Brain pericyte (primary cell): ENCODE measurements around the gene GRIK1.

ENCODE experiments used
- DNase-seq: peaks from one replicate; pipeline ENCODE4 v3.0.0-alpha.2; 2012; ENCODE audit warnings: low read depth, low spot score

The GRIK1 gene

GRCh38 chr21:29827647-29828046 lies 112.1 kb downstream of the GRIK1 start:
- no peak for DNase-seq

- DNase-seq: no peak
Observed at GRCh38 chr21:29827236-29827635, 112.6 kb downstream of the GRIK1 start.

GRCh38 chr21:29826386-29826785 lies 113.4 kb downstream of the GRIK1 start:
- no peak for DNase-seq

- DNase-seq: no peak
Observed at GRCh38 chr21:29825936-29826335, 113.9 kb downstream of the GRIK1 start.

- no peak for DNase-seq
Observed at GRCh38 chr21:29825345-29825744, 114.5 kb downstream of the GRIK1 start.

- no peak for DNase-seq
Observed at GRCh38 chr21:29822064-29822463, 117.7 kb downstream of the GRIK1 start.

- DNase-seq: no peak
Observed at GRCh38 chr21:29821230-29821629, 118.6 kb downstream of the GRIK1 start.

GRCh38 chr21:29819675-29820326 lies 120.0 kb downstream of the GRIK1 start:
- DNase-seq: no peak

- no peak for DNase-seq
Observed at GRCh38 chr21:29818383-29818921, 121.3 kb downstream of the GRIK1 start.

GRCh38 chr21:29817450-29817849 lies 122.3 kb downstream of the GRIK1 start:
- no peak for DNase-seq

GRCh38 chr21:29812947-29813346 lies 126.8 kb downstream of the GRIK1 start:
- DNase-seq: no peak

- no peak for DNase-seq
Observed at GRCh38 chr21:29810871-29811270, 128.9 kb downstream of the GRIK1 start.

- no peak for DNase-seq
Observed at GRCh38 chr21:29808153-29808552, 131.6 kb downstream of the GRIK1 start.

GRCh38 chr21:29805105-29805504 lies 134.7 kb downstream of the GRIK1 start:
- DNase-seq: no peak

GRCh38 chr21:29803191-29803590 lies 136.6 kb downstream of the GRIK1 start:
- no peak for DNase-seq

- DNase-seq: no peak
Observed at GRCh38 chr21:29801122-29801521, 138.7 kb downstream of the GRIK1 start.

- DNase-seq: no peak
Observed at GRCh38 chr21:29800056-29800455, 139.7 kb downstream of the GRIK1 start.

- no peak for DNase-seq
Observed at GRCh38 chr21:29798840-29799239, 141.0 kb downstream of the GRIK1 start.

GRCh38 chr21:29797155-29797554 lies 142.6 kb downstream of the GRIK1 start:
- no peak for DNase-seq

GRCh38 chr21:29793712-29794111 lies 146.1 kb downstream of the GRIK1 start:
- no peak for DNase-seq

GRCh38 chr21:29789393-29789792 lies 150.4 kb downstream of the GRIK1 start:
- DNase-seq: no peak

GRCh38 chr21:29788752-29789151 lies 151.0 kb downstream of the GRIK1 start:
- DNase-seq: no peak

- no peak for DNase-seq
Observed at GRCh38 chr21:29787361-29787909, 152.4 kb downstream of the GRIK1 start.
